K562 (cell line): Measurements from ENCODE around the gene SLC2A13. TPM values are rescaled to one million over a fixed set of nuclear protein-coding genes. Genes with fewer than 3 reads are reported as not detected.

Experiments used
- ATAC-seq: fragments of 200-7000 bp; cut with Tn5 transposase; 3 replicates; pipeline ENCODE4 v1.9.1; 2020; ENCODE audit warnings: moderate library complexity
- BruUV-seq: library from RNA; stranded (reverse); fragments of 400-500 nt; replicated peaks from 2 replicates; lab custom pipeline; 2021; lab: Mats Ljungman, UMichigan
- CTCF ChIA-PET: fragments of 300-600 bp; formaldehyde crosslinking; extraction: SDS; loops from one replicate; lab custom pipeline; 2021; ENCODE audit warnings: low intra/inter-chr PET ratio; lab: Yijun Ruan, JAX
- POLR2A ChIA-PET: fragments of 300-600, 350-650 bp; sonication (Branson Sonifier 250); formaldehyde crosslinking; extraction: SDS; loops from one replicate; lab custom pipeline; 2021; ENCODE audit warnings: antibody characterized with exemption, inconsistent platforms; lab: Yijun Ruan, JAX
- DNase-seq, 4 experiments: peaks; one replicate each; pipeline versions ENCODE4 v3.0.0 to v3.0.0-alpha.2; 2011 to 2018; ENCODE audit warnings: low spot score in 3 of 4, mixed read lengths in 3 of 4; ENCODE audit errors: extremely low read depth in 1 of 4
- FAIRE-seq: peaks from 2 replicates; lab custom pipeline; 2011; peaks lifted over from hg19 to GRCh38; lab: Jason Lieb, UNC
- H2AFZ ChIP-seq: 2 replicates; pipeline ENCODE4 v1.6.0; 2011; ENCODE audit warnings: low read depth, low read length, control low read depth, inconsistent platforms
- H3K27ac ChIP-seq: fragments of 200-600 bp; 3 replicates; pipeline ENCODE4 v1.8.0; 2011; ENCODE audit warnings: low read depth, mild to moderate bottlenecking, control low read depth, inconsistent platforms, low read length, moderate library complexity, mixed read lengths; ENCODE audit errors: extremely low read depth
- H3K27me3 ChIP-seq, 2 experiments: fragments of 300-600 bp in 1 of 2; 2 replicates in 1 of 2; 3 replicates in 1 of 2; pipeline versions ENCODE4 v1.6.0 to v1.8.0; 2011; ENCODE audit warnings: inconsistent platforms in 2 of 2, low read length in 2 of 2, mild to moderate bottlenecking in 1 of 2, mixed read lengths in 1 of 2, moderate library complexity in 1 of 2; ENCODE audit not compliant: control insufficient read depth in 2 of 2, insufficient read depth in 2 of 2
- H3K36me3 ChIP-seq: fragments of 300-600 bp; 3 replicates; pipeline ENCODE4 v1.8.0; 2011; ENCODE audit warnings: mild to moderate bottlenecking, low read length, inconsistent platforms; ENCODE audit not compliant: control insufficient read depth, insufficient read depth
- H3K4me1 ChIP-seq, 2 experiments: fragments of 200-600 bp in 1 of 2; replicated peaks in 1 of 2; 2 replicates in 1 of 2; 3 replicates in 1 of 2; pipeline versions ENCODE4 v1.5.1 to v1.8.0; 2011; ENCODE audit warnings: inconsistent platforms in 2 of 2, low read length in 2 of 2, mild to moderate bottlenecking in 1 of 2, mixed read lengths in 1 of 2, moderate library complexity in 1 of 2; ENCODE audit not compliant: control insufficient read depth in 2 of 2, insufficient read depth in 2 of 2
- H3K4me2 ChIP-seq: 2 replicates; pipeline ENCODE4 v1.6.1; 2011; ENCODE audit warnings: low read length, control low read depth, inconsistent platforms, mixed read lengths; ENCODE audit not compliant: insufficient read depth
- H3K4me3 ChIP-seq: fragments of 200-600 bp; sonication (generic), shearing (Covaris generic); 2 replicates; pipeline ENCODE4 v1.5.1; 2016; ENCODE audit warnings: control low read depth, inconsistent platforms
- H3K79me2 ChIP-seq: fragments of 200-600 bp; 3 replicates; pipeline ENCODE4 v1.8.0; 2011; ENCODE audit warnings: low read length, inconsistent platforms; ENCODE audit not compliant: control insufficient read depth, insufficient read depth
- H3K9ac ChIP-seq, 2 experiments: 2 replicates each; pipeline versions ENCODE4 v1.6.0 to v1.6.1; 2011; ENCODE audit warnings: low read depth in 2 of 2, low read length in 2 of 2, control low read depth in 1 of 2, inconsistent platforms in 1 of 2, mild to moderate bottlenecking in 1 of 2, mixed read lengths in 1 of 2; ENCODE audit not compliant: insufficient read depth in 1 of 2
- H3K9me1 ChIP-seq: one replicate; pipeline ENCODE4 v1.6.0; 2011; ENCODE audit warnings: inconsistent platforms, mild to moderate bottlenecking, low read length, moderate library complexity; ENCODE audit not compliant: control insufficient read depth, insufficient read depth
- H3K9me3 ChIP-seq: replicated peaks from 2 replicates; pipeline ENCODE4 v1.5.1; 2011; ENCODE audit warnings: low read depth, low read length, inconsistent platforms; ENCODE audit not compliant: control insufficient read depth, insufficient read depth
- H4K20me1 ChIP-seq: replicated peaks from 2 replicates; pipeline ENCODE4 v1.6.1; 2011; ENCODE audit warnings: low read length, inconsistent platforms, mixed read lengths; ENCODE audit not compliant: control insufficient read depth, insufficient read depth
- ELF2 ChIP-seq: fragments of 250-450 bp; sonication (Bioruptor Pico); IDR thresholded peaks from 2 replicates; pipeline ENCODE4 v1.5.0; 2021; ENCODE audit warnings: mild to moderate bottlenecking
- EP400 ChIP-seq: fragments of 450-650 bp; IDR thresholded peaks from 2 replicates; pipeline ENCODE4 v1.6.1; 2017; ENCODE audit warnings: antibody characterized with exemption, mild to moderate bottlenecking, moderate library complexity
- HNRNPH1 ChIP-seq: fragments of 200-400 bp; formaldehyde crosslinking; optimal IDR thresholded peaks from 2 replicates; pipeline ENCODE3; 2017; ENCODE audit warnings: low read depth, mild to moderate bottlenecking, low read length, moderate library complexity
- PCBP1 ChIP-seq: fragments of 200-400 bp; formaldehyde crosslinking; IDR thresholded peaks from 2 replicates; pipeline ENCODE4 v1.6.1; 2018; ENCODE audit warnings: mild to moderate bottlenecking, low read depth, low read length; ENCODE audit not compliant: poor library complexity, severe bottlenecking
- PHF20 ChIP-seq: fragments of 450-650 bp; IDR thresholded peaks from 2 replicates; pipeline ENCODE4 v1.6.1; 2018; ENCODE audit not compliant: partially characterized antibody
- PYGO2 ChIP-seq: fragments of 450-650 bp; IDR thresholded peaks from 2 replicates; pipeline ENCODE4 v1.6.1; 2016; ENCODE audit warnings: mild to moderate bottlenecking, missing genetic modification characterization, moderate library complexity, missing compliant biosample characterization
- SAP30 ChIP-seq: fragments of 200-600 bp; sonication (generic); IDR thresholded peaks from 2 replicates; pipeline ENCODE4 v1.6.1; 2012; ENCODE audit warnings: borderline replicate concordance, low read depth, mild to moderate bottlenecking, moderate library complexity, low read length, control low read depth, inconsistent platforms; ENCODE audit not compliant: insufficient read depth, poor library complexity, severe bottlenecking
- ZEB2 ChIP-seq: fragments of 450-650 bp; IDR thresholded peaks from 2 replicates; pipeline ENCODE4 v1.6.1; 2016
- WGBS: fragments of 100-300 bp; shearing (Covaris generic); methylation state at CpG from one replicate; pipeline ENCODE4 v1.1.6; 2016; ENCODE audit warnings: low coverage, mixed read lengths; ENCODE audit not compliant: insufficient coverage; ENCODE audit errors: missing lambda C conversion rate; 5-methylcytosine and 5-hydroxymethylcytosine counted together
- in situ Hi-C: fragments of 300-500 bp; cut with MboI; formaldehyde crosslinking; loops from 4 replicates; pipeline ENCODE4 v1.15.0; 2018; ENCODE audit warnings: inconsistent platforms, mixed read lengths
- intact Hi-C: fragments of 100-400 bp; cut with micrococcal nuclease; formaldehyde crosslinking; loops from 2 replicates; pipeline ENCODE4 v1.14.2; 2022
- polyA plus RNA-seq, 8 experiments: library from polyadenylated mRNA; depleted of rRNA in 4 of 8; stranded (reverse) in 5 of 8; unstranded in 3 of 8; fragments of >200 nt; fragmentation: Nextera tagmentation in 2 of 8; fragmentation: Illumina TruSeq in 1 of 8; extraction: Ambion mirVana in 2 of 8; extraction: Trizol in 1 of 8; gene quantifications; 2 replicates each; pipeline versions ENCODE4 v1.2.1 to v1.2.3, GENCODE V29; 2011 to 2014; ENCODE audit warnings: inconsistent platforms in 1 of 8, missing spikeins in 1 of 8
- total RNA-seq, 7 experiments: library from RNA; depleted of rRNA in 6 of 7; stranded (reverse); fragments of >200 nt in 6 of 7; fragmentation: Illumina TruSeq in 2 of 7; extraction: Trizol in 2 of 7; gene quantifications; 2 replicates each; pipeline versions ENCODE4 v1.2.1 to v1.2.3, GENCODE V29; 2011 to 2021; ENCODE audit warnings: low replicate concordance in 1 of 7
- TF ChIP-seq, protein P1 (sequence below), 2 experiments: fragments of 250-450 bp in 1 of 2; fragments of 450-650 bp in 1 of 2; sonication (Bioruptor Pico) in 1 of 2; IDR thresholded peaks; 2 replicates each; pipeline versions ENCODE4 v1.6.1 to v1.8.0; 2016 to 2021; ENCODE audit warnings: mild to moderate bottlenecking in 2 of 2, moderate library complexity in 2 of 2, missing compliant biosample characterization in 1 of 2, missing genetic modification characterization in 1 of 2
- TF ChIP-seq, protein P2 (sequence below): sonication (generic); formaldehyde crosslinking; IDR thresholded peaks from 2 replicates; pipeline ENCODE4 v1.8.0; 2023; ENCODE audit warnings: missing genetic modification reagents, mild to moderate bottlenecking, borderline replicate concordance
- TF ChIP-seq, protein P3 (sequence below): sonication (generic); formaldehyde crosslinking; IDR thresholded peaks from 2 replicates; pipeline ENCODE4 v1.8.0; 2023; ENCODE audit warnings: mild to moderate bottlenecking, missing genetic modification reagents
- TF ChIP-seq, protein P4 (sequence below): fragments of 250-450 bp; sonication (Bioruptor Pico); IDR thresholded peaks from 2 replicates; pipeline ENCODE4 v1.5.1; 2021; ENCODE audit warnings: mild to moderate bottlenecking

The SLC2A13 gene
- total and polyA plus RNA-seq, 9 of the 15 experiments (the other 6 are each of a cell fraction or from before 2014, with no cell fraction given): 1.7 to 12.4 (median 9.0) TPM

DNA sequence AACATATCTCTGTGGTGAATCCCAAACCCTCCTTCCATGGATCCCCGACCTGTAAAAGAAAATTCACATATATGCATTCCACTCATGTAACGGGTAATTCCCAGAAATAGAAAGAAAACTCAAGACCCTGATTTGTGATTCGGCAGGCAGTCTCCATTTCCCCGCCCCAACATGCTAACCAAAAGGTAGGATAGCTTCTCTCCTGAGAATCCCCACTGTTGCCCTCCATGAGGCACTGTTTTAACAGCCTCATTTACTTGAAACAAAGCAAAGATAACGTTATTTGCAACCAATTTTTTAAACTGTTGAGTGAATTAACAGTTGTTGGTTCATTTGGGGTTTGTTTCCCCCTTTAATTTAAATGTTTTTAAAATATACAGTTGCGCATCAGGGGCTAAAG is 774 bp upstream of the SLC2A13 start:
- in situ Hi-C loops (loop anchor here (10.0 to 25.0 kb wide), 2 partner anchors 92 to 344 kb away; no protein-coding TSS in a partner anchor), intact Hi-C loops (loop anchor here (1.0 to 10.0 kb wide), 3 partner anchors 95 to 482 kb away; a partner anchor contains a TSS)
- ChIA-PET CTCF (interaction anchor here (1.1 to 2.6 kb wide), 3 partner anchors 96 to 789 kb away, joined by 3 to 30 read pairs (median 4); no protein-coding TSS in a partner anchor), POLR2A (no interaction called here)
- Histone ChIP-seq H3K4me3 (no peak overlapping the region), H2AFZ (peak overlapping the region; percentile 88), H3K4me2 (peak overlapping the region; percentile 74; the same call in 1 of the 2 replicates), H3K9me1 (peaks cover 5% of the 10 kb centered on the region), H3K9ac (no peak overlapping the region), H3K4me1 (peaks cover 18 to 26% of the 10 kb centered on the region in 2 experiments; a peak in 4 of 5 replicates), H4K20me1 (peaks cover 3% of the 10 kb centered on the region; the same call in 1 of the 2 replicates), H3K9me3 (no peaks in the 10 kb centered on the region), H3K79me2 (peaks cover 42% of the 10 kb centered on the region), H3K27me3 (no peaks in the 10 kb centered on the region), H3K27ac (no peak overlapping the region), H3K36me3 (peaks cover 4% of the 10 kb centered on the region; the same call in 1 of the 3 replicates)
- 73% methylated on average over 6 of the region's 6 CpGs for WGBS
- no peak for ATAC-seq
- BruUV-seq: no TSS peak
- DNase-seq: no peak
- FAIRE-seq: no peak
- TF ChIP-seq PHF20 (no peak), SAP30 (no peak), PCBP1 (no peak), HNRNPH1 (no peak), ELF2 (no peak), ZEB2 (no peak), PYGO2 (tag) (no peak), EP400 (no peak)
- TF ChIP-seq, protein P1, sequence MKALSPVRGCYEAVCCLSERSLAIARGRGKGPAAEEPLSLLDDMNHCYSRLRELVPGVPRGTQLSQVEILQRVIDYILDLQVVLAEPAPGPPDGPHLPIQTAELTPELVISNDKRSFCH (CRISPR knock-in tag; IDR thresholded peaks at IDR 0.05): no peak
- TF ChIP-seq, protein P1 (tag; IDR thresholded peaks at IDR 0.05): no peak
- TF ChIP-seq, protein P2, sequence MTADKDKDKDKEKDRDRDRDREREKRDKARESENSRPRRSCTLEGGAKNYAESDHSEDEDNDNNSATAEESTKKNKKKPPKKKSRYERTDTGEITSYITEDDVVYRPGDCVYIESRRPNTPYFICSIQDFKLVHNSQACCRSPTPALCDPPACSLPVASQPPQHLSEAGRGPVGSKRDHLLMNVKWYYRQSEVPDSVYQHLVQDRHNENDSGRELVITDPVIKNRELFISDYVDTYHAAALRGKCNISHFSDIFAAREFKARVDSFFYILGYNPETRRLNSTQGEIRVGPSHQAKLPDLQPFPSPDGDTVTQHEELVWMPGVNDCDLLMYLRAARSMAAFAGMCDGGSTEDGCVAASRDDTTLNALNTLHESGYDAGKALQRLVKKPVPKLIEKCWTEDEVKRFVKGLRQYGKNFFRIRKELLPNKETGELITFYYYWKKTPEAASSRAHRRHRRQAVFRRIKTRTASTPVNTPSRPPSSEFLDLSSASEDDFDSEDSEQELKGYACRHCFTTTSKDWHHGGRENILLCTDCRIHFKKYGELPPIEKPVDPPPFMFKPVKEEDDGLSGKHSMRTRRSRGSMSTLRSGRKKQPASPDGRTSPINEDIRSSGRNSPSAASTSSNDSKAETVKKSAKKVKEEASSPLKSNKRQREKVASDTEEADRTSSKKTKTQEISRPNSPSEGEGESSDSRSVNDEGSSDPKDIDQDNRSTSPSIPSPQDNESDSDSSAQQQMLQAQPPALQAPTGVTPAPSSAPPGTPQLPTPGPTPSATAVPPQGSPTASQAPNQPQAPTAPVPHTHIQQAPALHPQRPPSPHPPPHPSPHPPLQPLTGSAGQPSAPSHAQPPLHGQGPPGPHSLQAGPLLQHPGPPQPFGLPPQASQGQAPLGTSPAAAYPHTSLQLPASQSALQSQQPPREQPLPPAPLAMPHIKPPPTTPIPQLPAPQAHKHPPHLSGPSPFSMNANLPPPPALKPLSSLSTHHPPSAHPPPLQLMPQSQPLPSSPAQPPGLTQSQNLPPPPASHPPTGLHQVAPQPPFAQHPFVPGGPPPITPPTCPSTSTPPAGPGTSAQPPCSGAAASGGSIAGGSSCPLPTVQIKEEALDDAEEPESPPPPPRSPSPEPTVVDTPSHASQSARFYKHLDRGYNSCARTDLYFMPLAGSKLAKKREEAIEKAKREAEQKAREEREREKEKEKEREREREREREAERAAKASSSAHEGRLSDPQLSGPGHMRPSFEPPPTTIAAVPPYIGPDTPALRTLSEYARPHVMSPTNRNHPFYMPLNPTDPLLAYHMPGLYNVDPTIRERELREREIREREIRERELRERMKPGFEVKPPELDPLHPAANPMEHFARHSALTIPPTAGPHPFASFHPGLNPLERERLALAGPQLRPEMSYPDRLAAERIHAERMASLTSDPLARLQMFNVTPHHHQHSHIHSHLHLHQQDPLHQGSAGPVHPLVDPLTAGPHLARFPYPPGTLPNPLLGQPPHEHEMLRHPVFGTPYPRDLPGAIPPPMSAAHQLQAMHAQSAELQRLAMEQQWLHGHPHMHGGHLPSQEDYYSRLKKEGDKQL (CRISPR knock-in tag): no peak
- TF ChIP-seq, protein P3, sequence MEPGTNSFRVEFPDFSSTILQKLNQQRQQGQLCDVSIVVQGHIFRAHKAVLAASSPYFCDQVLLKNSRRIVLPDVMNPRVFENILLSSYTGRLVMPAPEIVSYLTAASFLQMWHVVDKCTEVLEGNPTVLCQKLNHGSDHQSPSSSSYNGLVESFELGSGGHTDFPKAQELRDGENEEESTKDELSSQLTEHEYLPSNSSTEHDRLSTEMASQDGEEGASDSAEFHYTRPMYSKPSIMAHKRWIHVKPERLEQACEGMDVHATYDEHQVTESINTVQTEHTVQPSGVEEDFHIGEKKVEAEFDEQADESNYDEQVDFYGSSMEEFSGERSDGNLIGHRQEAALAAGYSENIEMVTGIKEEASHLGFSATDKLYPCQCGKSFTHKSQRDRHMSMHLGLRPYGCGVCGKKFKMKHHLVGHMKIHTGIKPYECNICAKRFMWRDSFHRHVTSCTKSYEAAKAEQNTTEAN: no peak
- TF ChIP-seq, protein P4, sequence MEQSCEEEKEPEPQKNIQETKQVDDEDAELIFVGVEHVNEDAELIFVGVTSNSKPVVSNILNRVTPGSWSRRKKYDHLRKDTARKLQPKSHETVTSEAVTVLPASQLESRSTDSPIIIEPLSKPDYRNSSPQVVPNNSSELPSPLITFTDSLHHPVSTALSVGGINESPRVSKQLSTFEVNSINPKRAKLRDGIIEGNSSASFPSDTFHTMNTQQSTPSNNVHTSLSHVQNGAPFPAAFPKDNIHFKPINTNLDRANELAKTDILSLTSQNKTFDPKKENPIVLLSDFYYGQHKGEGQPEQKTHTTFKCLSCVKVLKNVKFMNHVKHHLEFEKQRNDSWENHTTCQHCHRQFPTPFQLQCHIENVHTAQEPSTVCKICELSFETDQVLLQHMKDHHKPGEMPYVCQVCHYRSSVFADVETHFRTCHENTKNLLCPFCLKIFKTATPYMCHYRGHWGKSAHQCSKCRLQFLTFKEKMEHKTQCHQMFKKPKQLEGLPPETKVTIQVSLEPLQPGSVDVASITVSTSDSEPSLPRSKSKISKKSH: no peak
